Gastroesophageal sphincter (tissue), 3 donors: Measurements from ENCODE around the gene TRIO.

Experiments
- POLR2AphosphoS5 ChIP-seq: sonication (generic); formaldehyde crosslinking; IDR thresholded peaks from one replicate; pipeline ENCODE4 v1.6.1; 2017; ENCODE audit warnings: antibody characterized with exemption
- TF ChIP-seq, protein P1 (sequence below), 4 experiments: fragments of 200-600 bp in 2 of 4; fragments of 450-650 bp in 2 of 4; sonication (generic) in 1 of 4; IDR thresholded peaks; one replicate each; pipeline ENCODE4 v1.5.1; 2017 to 2019; ENCODE audit warnings: antibody characterized with exemption in 4 of 4, mild to moderate bottlenecking in 2 of 4, moderate library complexity in 2 of 4

DNA sequence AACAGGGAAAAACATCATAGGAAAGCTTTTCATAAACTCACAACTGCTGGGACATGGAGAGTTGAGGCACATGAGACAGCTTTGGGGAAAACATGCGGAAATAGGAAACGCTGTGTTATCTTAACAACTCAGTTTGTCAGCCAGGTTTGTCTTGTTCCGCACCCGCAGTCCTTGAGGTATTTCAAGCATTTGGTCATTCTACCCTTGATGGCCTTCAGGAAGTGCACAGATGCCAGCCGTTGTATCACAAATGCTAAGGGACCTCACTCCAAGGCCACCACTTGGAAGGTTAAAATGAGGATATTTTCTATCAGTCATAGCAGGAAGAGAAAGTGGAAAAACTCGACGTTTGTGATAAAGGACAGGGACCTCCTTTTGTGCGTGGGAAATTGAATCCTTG lies 83.8 kb downstream of the TRIO start:
- TF ChIP-seq, protein P1, sequence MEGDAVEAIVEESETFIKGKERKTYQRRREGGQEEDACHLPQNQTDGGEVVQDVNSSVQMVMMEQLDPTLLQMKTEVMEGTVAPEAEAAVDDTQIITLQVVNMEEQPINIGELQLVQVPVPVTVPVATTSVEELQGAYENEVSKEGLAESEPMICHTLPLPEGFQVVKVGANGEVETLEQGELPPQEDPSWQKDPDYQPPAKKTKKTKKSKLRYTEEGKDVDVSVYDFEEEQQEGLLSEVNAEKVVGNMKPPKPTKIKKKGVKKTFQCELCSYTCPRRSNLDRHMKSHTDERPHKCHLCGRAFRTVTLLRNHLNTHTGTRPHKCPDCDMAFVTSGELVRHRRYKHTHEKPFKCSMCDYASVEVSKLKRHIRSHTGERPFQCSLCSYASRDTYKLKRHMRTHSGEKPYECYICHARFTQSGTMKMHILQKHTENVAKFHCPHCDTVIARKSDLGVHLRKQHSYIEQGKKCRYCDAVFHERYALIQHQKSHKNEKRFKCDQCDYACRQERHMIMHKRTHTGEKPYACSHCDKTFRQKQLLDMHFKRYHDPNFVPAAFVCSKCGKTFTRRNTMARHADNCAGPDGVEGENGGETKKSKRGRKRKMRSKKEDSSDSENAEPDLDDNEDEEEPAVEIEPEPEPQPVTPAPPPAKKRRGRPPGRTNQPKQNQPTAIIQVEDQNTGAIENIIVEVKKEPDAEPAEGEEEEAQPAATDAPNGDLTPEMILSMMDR (IDR thresholded peaks at IDR 0.05) = no peak
- no peak for TF ChIP-seq POLR2AphosphoS5
